Measurements from ENCODE around the gene DIP2C.

DIP2C gene

DNA sequence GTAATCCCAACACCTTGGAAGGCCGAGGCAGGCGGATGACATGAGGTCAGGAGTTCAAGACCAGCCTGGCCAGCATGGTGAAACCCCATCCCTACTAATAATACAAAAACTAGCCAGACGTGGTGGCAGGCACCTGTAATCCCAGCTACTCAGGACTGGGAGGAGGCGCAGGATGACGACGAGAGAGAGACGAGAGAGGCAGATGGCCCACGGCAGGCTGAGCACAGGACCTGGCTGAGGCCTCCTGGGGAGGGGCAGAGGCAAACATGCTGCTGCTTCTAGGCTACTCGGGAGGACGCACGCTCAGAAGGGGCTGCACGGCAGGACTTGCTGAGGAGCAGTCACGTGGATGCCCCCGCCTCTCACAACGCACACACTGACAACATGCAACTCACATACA is 22.4 kb downstream of the DIP2C start:
- H3K27ac ChIP-seq: no peak overlapping the region
- no peak overlapping the region for H3K4me3 ChIP-seq (ENCODE audit: low read depth, low read length)

DNA sequence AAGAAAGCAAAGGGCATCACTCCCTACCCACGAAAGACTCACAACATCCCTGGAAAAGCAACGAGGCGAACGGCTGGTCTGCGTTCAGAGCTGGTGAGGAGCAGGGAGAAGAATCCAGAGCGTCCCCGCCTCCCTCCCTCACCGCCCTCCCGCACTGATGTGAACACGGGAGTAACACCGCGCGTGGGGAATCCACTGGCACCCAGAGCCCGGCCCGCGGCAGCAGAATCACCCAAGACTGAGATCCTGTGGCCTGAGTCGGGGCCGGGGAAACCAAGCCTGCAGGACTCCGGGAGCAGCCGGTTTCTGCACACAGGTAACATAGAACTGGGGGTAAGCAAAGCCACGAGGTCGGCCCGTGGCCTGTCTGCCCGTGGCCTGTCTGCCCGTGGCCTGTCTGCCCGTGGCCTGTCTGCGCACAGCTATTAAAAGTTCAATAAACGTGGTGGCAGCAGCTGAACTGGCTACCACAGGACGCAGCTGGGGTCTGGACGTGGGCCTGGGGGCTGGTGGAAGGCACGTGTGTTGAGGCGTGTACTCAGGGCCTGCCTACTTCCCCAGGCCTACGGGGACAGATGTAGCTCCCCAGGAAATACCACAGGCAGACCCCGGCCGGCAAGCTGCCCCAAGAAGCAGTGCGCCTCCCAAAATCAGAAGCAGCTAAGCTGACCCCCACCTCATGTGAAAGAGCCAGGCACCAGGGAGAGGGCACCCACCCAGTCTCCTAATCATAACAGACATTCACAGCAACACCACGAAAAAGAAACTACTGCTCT is 23.0 kb downstream of the DIP2C start:
- Histone ChIP-seq H3K4me3 (ENCODE audit: low read depth, low read length) (no peak overlapping the region), H3K27ac (no peak overlapping the region), H3K36me3 (replicated peaks) (no peaks in the 10 kb centered on the region), H3K27me3 (replicated peaks) (no peaks in the 10 kb centered on the region)
- in situ Hi-C loops (cut with HindIII; ENCODE audit: low pct_ligation_motif_present, low sequenced_read_pairs): no loop called here
- TF ChIP-seq, protein P1, sequence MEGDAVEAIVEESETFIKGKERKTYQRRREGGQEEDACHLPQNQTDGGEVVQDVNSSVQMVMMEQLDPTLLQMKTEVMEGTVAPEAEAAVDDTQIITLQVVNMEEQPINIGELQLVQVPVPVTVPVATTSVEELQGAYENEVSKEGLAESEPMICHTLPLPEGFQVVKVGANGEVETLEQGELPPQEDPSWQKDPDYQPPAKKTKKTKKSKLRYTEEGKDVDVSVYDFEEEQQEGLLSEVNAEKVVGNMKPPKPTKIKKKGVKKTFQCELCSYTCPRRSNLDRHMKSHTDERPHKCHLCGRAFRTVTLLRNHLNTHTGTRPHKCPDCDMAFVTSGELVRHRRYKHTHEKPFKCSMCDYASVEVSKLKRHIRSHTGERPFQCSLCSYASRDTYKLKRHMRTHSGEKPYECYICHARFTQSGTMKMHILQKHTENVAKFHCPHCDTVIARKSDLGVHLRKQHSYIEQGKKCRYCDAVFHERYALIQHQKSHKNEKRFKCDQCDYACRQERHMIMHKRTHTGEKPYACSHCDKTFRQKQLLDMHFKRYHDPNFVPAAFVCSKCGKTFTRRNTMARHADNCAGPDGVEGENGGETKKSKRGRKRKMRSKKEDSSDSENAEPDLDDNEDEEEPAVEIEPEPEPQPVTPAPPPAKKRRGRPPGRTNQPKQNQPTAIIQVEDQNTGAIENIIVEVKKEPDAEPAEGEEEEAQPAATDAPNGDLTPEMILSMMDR (IDR thresholded peaks at IDR 0.05; ENCODE audit: low read depth, low read length, missing control alignments): no peak
- DNase-seq: no peak

More for the DNA sequence above, 22.4 kb downstream of the DIP2C start:
- in situ Hi-C loops (cut with HindIII; ENCODE audit: low pct_ligation_motif_present, low sequenced_read_pairs): no loop called here
- DNase-seq: no peak
- Histone ChIP-seq H3K36me3 (replicated peaks) (no peaks in the 10 kb centered on the region), H3K27me3 (replicated peaks) (no peaks in the 10 kb centered on the region)
- TF ChIP-seq, protein P1 (IDR thresholded peaks at IDR 0.05; ENCODE audit: low read depth, low read length, missing control alignments): no peak

DNA sequence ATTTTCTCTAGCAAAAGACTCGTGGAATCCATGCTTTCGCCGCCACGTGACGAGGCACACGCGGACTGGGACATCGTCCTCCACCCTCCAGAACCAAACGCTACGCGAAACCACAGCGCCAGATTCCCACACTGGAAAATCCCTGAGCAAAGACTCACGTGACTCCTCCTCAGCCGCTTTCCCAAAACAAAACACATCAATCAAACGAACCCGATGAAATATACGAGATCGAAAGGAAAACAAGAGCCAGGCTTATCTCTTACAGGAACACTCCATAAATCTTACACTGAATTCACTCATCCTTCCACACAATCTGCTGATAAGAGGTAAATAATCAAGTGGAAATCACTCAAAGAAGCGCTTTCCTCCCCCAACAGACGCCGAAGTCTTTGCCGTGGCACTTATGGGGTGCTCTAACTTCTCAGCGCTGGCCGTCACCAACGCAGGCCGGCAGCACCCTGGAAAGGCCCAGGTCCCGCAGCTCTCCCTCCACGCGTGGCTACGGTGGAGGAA is 23.8 kb downstream of the DIP2C start:
- Histone ChIP-seq H3K27ac (no peak overlapping the region), H3K4me3 (ENCODE audit: low read depth, low read length) (no peak overlapping the region), H3K27me3 (replicated peaks) (no peaks in the 10 kb centered on the region), H3K36me3 (replicated peaks) (no peaks in the 10 kb centered on the region)
- no peak for DNase-seq
- TF ChIP-seq, protein P1 (IDR thresholded peaks at IDR 0.05; ENCODE audit: low read depth, low read length, missing control alignments): no peak
- in situ Hi-C loops (cut with HindIII; ENCODE audit: low pct_ligation_motif_present, low sequenced_read_pairs): no loop called here

DNA sequence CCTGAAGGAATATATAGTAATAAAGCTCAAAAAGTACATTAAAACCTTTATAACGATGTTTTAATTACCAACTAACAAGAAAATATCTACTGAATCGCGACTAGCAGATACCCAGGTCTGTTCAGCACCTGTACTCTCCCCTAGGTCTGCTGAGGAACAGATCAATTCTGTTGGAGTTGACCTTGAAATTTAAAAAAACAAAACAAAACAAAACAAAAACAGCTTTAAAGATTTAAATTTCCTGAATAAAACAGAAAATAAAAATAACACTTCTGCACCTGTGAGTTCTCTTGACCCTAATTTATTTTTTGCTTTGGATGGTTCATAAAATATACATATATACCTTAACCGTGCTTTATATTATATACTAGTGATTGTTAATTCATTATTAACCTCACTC is 24.6 kb downstream of the DIP2C start:
- no peaks in the 10 kb centered on the region for H3K27me3 ChIP-seq (replicated peaks)
- TF ChIP-seq, protein P1 (IDR thresholded peaks at IDR 0.05; ENCODE audit: low read depth, low read length, missing control alignments): no peak
- DNase-seq: no peak
- no peak overlapping the region for H3K4me3 ChIP-seq (ENCODE audit: low read depth, low read length)
- in situ Hi-C loops (cut with HindIII; ENCODE audit: low pct_ligation_motif_present, low sequenced_read_pairs): no loop called here
- no peak overlapping the region for H3K27ac ChIP-seq
- no peaks in the 10 kb centered on the region for H3K36me3 ChIP-seq (replicated peaks)

DNA sequence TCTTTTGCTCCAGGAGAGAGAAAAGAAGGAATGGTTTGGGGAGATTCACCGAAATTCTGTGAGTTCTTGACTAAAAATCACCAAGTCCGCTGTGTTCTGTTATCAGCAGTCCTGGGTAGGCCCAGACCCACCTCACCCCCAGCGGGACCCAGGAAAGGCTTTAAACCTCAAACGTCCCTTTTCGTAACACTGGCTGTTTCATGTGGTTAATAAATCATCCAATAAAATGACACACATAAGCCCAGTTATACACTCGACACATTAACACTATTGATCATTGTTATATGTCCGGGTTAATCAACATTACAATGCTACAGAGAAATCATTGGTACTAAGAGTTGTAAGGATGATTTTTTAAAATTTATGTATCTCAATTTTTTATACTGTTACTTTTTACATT is 25.2 kb downstream of the DIP2C start:
- in situ Hi-C loops (cut with HindIII; ENCODE audit: low pct_ligation_motif_present, low sequenced_read_pairs): no loop called here

More for the DNA sequence above, 25.2 kb downstream of the DIP2C start:
- H3K27me3 ChIP-seq (replicated peaks): no peaks in the 10 kb centered on the region
- no peak for DNase-seq
- no peak overlapping the region for H3K4me3 ChIP-seq (ENCODE audit: low read depth, low read length)
- H3K27ac ChIP-seq: no peak overlapping the region
- TF ChIP-seq, protein P1 (IDR thresholded peaks at IDR 0.05; ENCODE audit: low read depth, low read length, missing control alignments): no peak
- H3K36me3 ChIP-seq (replicated peaks): no peaks in the 10 kb centered on the region

Data from brain microvascular endothelial cell (primary cell).